Testis (tissue), 3 donors: ENCODE data around the gene CHRNA5. TPM values are rescaled to one million over a fixed set of nuclear protein-coding genes. Genes with fewer than 3 reads are reported as not detected.
"Not testable (repeated sequence)": the region's sequence is repeated elsewhere in the genome, so short reads cannot be mapped to it uniquely, and the experiment has no call there.

ENCODE experiments used
- DNase-seq: peaks from one replicate; pipeline ENCODE4 v3.0.0-alpha.2; 2019
- H3K27ac ChIP-seq, 2 donors: fragments of 200-600 bp; sonication (generic); one replicate each; pipeline ENCODE4 v1.5.1; 2019
- H3K27me3 ChIP-seq: fragments of 200-600 bp; sonication (generic); one replicate; pipeline ENCODE4 v1.5.1; 2019
- H3K36me3 ChIP-seq: fragments of 200-600 bp; sonication (generic); one replicate; pipeline ENCODE4 v1.5.1; 2017; ENCODE audit warnings: low read depth; ENCODE audit errors: missing control alignments
- H3K4me1 ChIP-seq: fragments of 200-600 bp; sonication (generic); one replicate; pipeline ENCODE4 v1.5.1; 2019
- H3K4me3 ChIP-seq, 2 donors: fragments of 200-600 bp; sonication (generic); one replicate each; pipeline ENCODE4 v1.5.1; 2017 to 2019
- H3K9me3 ChIP-seq: fragments of 200-600 bp; sonication (generic); one replicate; pipeline ENCODE4 v1.5.1; 2017
- POLR2A ChIP-seq: fragments of 450-650 bp; IDR thresholded peaks from one replicate; pipeline ENCODE4 v1.6.1; 2017; ENCODE audit warnings: antibody characterized with exemption, mild to moderate bottlenecking, moderate library complexity
- WGBS, 2 donors: methylation state at CpG; one replicate each; pipeline ENCODE4 v1.1.5; 2018; 5-methylcytosine and 5-hydroxymethylcytosine counted together
- intact Hi-C: fragments of 100-400 bp; cut with DNase I; formaldehyde crosslinking; loops from one replicate; pipeline ENCODE4 v1.15.1; 2023; ENCODE audit warnings: low total_unique reads
- polyA plus RNA-seq: library from polyadenylated mRNA; stranded (reverse); fragments of 350-450 nt; fragmentation: Illumina TruSeq; extraction: RNeasy Lipid Tissue Mini Kit (QIAGEN cat#74804); gene quantifications from one replicate; pipeline ENCODE4 v1.2.3, GENCODE V29; 2014; ENCODE audit warnings: low read depth, low replicate concordance; ENCODE audit not compliant: insufficient read depth
- total RNA-seq, 2 donors: library from RNA; depleted of rRNA; stranded (reverse); fragments of >200 nt; gene quantifications; one replicate each; pipeline ENCODE4 v1.2.3, GENCODE V29; 2016
- TF ChIP-seq, protein P1 (sequence below), 3 experiments: fragments of 450-650 bp in 2 of 3; fragments of 200-600 bp in 1 of 3; sonication (generic) in 1 of 3; IDR thresholded peaks; one replicate each; pipeline ENCODE4 v1.5.1; 2016 to 2019; ENCODE audit warnings: antibody characterized with exemption in 3 of 3, mild to moderate bottlenecking in 2 of 3, moderate library complexity in 1 of 3

CHRNA5 gene
- total and polyA plus RNA-seq, 3 donors from 2014 or later = 3.5 to 4.4 (median 3.7) TPM

DNA sequence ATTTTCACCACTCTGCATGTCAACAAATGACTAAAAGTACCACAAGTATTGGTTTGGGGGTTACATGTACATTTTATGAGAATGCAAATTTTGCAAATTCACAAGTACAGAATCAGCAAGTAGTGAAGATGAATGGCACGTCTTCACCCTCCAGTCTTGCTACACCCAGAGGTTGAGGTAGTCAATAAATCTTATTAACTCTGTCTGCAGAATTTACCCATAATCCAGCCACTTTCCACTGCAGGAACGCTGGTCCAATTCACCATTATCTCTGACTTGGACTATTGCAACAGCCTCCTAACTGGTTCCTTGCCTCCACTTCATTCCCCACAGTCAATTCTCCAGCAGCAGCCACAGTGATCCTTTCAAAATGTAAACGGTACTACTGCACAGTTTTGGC lies 14.5 kb upstream of the CHRNA5 start:
- 69 to 78% methylated on average over 3 of the region's 3 CpGs for WGBS, 2 donors
- H3K27ac ChIP-seq = no peak overlapping the region
- TF ChIP-seq, protein P1, sequence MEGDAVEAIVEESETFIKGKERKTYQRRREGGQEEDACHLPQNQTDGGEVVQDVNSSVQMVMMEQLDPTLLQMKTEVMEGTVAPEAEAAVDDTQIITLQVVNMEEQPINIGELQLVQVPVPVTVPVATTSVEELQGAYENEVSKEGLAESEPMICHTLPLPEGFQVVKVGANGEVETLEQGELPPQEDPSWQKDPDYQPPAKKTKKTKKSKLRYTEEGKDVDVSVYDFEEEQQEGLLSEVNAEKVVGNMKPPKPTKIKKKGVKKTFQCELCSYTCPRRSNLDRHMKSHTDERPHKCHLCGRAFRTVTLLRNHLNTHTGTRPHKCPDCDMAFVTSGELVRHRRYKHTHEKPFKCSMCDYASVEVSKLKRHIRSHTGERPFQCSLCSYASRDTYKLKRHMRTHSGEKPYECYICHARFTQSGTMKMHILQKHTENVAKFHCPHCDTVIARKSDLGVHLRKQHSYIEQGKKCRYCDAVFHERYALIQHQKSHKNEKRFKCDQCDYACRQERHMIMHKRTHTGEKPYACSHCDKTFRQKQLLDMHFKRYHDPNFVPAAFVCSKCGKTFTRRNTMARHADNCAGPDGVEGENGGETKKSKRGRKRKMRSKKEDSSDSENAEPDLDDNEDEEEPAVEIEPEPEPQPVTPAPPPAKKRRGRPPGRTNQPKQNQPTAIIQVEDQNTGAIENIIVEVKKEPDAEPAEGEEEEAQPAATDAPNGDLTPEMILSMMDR (IDR thresholded peaks at IDR 0.05) = no peak
- no peak for TF ChIP-seq POLR2A
- H3K9me3 ChIP-seq = no peaks in the 10 kb centered on the region
- DNase-seq = no peak
- H3K36me3 ChIP-seq = no peaks in the 10 kb centered on the region
- no peaks in the 10 kb centered on the region for H3K27me3 ChIP-seq
- no peak overlapping the region for H3K4me3 ChIP-seq
- H3K4me1 ChIP-seq = no peaks in the 10 kb centered on the region
- intact Hi-C loops = no loop called here

DNA sequence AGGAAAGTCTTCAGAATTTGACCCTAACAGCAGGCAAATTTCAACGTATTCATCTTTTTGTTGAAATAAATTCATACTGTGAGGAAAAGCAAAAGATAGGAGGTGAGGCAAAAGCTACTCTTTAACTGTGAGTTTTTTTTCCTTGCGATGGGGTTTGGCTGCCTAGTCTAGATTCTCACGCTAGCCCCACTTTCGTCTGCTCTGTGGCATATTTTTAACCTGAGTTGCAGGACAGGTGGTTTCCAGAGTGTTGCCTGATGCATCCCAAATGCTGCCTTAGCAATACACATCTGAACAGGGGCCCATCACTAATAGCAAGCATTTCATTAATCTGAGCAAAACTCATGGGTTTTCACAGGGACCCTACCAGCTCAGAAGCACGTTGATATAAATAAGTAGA lies 13.4 kb upstream of the CHRNA5 start:
- TF ChIP-seq, protein P1 (IDR thresholded peaks at IDR 0.05) = no peak
- TF ChIP-seq POLR2A = no peak
- Histone ChIP-seq H3K27me3 (no peaks in the 10 kb centered on the region), H3K9me3 (no peaks in the 10 kb centered on the region), H3K4me3 (no peak overlapping the region), H3K36me3 (no peaks in the 10 kb centered on the region), H3K27ac (no peak overlapping the region), H3K4me1 (no peaks in the 10 kb centered on the region)
- WGBS, 2 donors = 90% methylated on average over 5 of the region's 5 CpGs
- DNase-seq = no peak
- intact Hi-C loops = no loop called here

DNA sequence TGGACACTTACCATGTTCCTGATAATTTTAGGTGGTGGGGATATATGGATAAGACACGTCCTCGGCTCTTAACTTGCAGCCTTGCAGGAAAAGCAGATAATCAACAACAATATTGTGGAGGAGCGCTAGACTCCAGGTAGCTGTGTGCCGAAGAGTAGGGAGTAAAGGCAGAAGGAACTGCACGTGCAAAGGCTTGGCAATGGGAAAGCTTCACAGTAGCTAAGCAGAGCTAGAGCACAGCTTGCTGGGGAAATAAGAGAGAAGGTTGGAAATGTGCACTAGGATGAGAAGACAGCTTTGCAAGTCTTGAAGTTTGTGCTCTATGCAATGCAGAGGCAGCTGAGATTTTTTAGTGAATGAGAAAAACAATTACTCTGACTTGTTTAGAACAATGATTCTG lies 12.7 kb upstream of the CHRNA5 start:
- WGBS, 2 donors = 52 to 53% methylated on average over 5 of the region's 5 CpGs
- Histone ChIP-seq H3K4me3 (no peak overlapping the region), H3K9me3 (no peaks in the 10 kb centered on the region), H3K27me3 (no peaks in the 10 kb centered on the region), H3K4me1 (no peaks in the 10 kb centered on the region), H3K36me3 (no peaks in the 10 kb centered on the region), H3K27ac (no peak overlapping the region)
- no peak for DNase-seq
- TF ChIP-seq, protein P1 (IDR thresholded peaks at IDR 0.05) = no peak
- TF ChIP-seq POLR2A = no peak
- intact Hi-C loops = no loop called here

DNA sequence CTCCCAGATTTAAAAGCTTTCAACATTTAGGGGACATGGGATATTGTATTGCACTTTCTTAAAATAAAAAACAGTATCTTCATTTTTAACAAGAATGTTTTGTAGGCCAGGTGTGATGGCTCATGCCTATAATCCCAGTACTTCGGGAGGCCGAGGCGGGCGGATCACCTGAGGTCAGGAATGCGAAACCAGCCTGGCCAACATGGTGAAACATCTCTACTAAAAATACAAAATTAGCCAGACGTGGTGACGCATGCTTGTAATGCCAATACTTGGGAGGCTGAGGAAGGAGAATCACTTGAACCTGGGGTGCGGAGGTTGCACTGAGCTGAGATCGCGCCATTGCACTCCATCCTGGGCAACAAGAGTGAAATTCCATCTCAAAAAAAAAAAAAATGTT lies 5.1 kb upstream of the CHRNA5 start:
- not testable (repeated sequence) for DNase-seq, H3K4me3 ChIP-seq, H3K27ac ChIP-seq, H3K27me3 ChIP-seq, H3K36me3 ChIP-seq, H3K4me1 ChIP-seq, H3K9me3 ChIP-seq
- intact Hi-C loops = loop anchor here (10.0 kb wide), 1 partner anchor 55 kb away; the partner anchor contains the start of gene HYKK
- 95 to 96% methylated on average over 10 of the region's 10 CpGs for WGBS, 2 donors

DNA sequence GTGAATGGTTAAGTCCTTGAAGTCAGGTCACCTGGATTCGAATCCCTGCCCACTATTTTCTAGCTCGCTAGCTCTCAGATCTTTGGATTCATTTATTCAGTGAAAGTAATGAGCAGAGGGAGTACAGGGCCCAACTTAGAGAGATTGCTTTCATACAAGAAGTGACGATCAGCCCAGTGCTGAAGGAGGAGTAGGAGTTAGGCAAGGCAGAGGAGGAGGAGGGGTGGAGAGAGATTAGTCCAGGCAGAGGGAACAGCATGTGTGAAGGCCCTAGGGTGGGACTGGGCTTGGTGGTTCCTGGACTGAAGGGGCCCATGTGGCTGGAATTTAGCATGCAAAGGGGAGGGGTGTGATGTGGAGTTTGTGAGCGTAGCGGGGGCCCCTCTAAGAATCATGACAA lies 3.8 kb upstream of the CHRNA5 start:
- H3K4me1 ChIP-seq = peaks cover 9% of the 10 kb centered on the region
- no peaks in the 10 kb centered on the region for H3K27me3 ChIP-seq
- DNase-seq = no peak
- 79 to 92% methylated on average over 5 of the region's 5 CpGs for WGBS, 2 donors
- no peaks in the 10 kb centered on the region for H3K9me3 ChIP-seq
- no peak overlapping the region for H3K4me3 ChIP-seq
- H3K36me3 ChIP-seq = no peaks in the 10 kb centered on the region
- no peak for TF ChIP-seq POLR2A
- TF ChIP-seq, protein P1 (IDR thresholded peaks at IDR 0.05) = no peak
- H3K27ac ChIP-seq = no peak overlapping the region
- intact Hi-C loops = loop anchor here (10.0 kb wide), 1 partner anchor 57 kb away; the partner anchor contains the start of gene HYKK
